SW 1271 (cell line): ENCODE data around the gene RTL9.

Experiments
- DNase-seq, 2 experiments: peaks; one replicate each; lab custom pipeline; 2025; lab: John Stamatoyannopoulos, UW

Gene RTL9

GRCh38 chrX:110341189-110342035 lies 17.2 kb upstream of the RTL9 start:
- DNase-seq: no peak

- no peak for DNase-seq
Measured at GRCh38 chrX:110346681-110347080, 12.0 kb upstream of the RTL9 start.

- no peak for DNase-seq
Measured at GRCh38 chrX:110359273-110359672, 625 bp downstream of the RTL9 start.

GRCh38 chrX:110363244-110363643 lies 4.6 kb downstream of the RTL9 start:
- no peak for DNase-seq

DNA sequence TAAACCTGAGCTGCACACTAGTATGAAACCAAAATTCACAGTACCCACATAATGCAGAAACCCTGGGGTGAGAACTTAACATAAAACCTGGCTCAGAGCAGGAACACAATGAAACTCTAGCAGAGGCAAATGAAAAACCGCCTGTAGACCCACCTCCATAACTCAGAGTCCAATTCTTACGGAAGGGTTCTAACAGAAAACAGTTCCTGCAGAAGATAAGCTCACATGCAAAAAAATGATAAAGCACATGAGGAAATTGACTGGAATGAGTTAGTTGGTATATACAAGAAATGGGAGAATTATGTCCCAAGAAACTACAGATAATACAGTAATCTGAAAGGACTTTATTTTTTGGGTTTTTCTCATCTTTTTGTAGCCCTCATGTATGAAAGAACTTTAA lies 14.7 kb downstream of the RTL9 start:
- no peak for DNase-seq

- DNase-seq: no peak
Measured at GRCh38 chrX:110374559-110374958, 15.9 kb downstream of the RTL9 start.

DNA sequence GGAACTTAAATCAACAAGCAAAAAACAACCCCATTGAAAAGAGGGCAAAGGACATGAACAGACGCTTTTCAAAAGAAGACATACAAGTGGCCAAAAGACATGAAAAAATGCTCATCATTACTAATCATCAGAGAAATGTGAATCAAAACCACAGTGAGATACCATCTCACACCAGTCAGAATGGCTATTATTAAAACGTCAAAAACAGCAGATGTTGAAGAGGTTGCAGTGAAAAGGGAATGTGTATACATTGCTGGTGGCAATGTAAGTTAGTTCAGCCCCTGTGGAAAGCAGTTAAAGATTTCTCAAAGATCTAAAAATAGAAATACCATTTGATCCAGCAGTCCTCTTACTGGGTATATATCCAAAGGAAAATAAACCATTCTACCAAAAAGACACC lies 22.6 kb downstream of the RTL9 start:
- DNase-seq: no peak

DNA sequence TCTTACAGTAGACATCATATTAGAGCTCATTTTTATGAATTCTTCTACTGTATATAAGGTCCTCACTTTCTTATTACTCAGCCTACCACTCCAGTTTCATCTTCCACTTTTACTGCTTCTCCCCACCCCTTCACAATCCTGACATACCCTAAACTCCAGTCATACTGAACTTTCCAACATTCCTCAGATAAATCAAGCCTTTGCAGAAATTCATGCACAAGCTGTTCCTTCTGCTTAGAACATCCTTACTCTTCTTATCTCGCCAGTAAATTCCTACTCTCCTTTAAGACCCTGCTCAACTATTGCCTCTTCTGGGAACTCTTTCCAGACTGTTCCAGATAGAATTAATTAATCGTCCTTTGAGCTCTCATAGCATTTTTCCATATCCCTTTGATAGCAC lies 24.8 kb downstream of the RTL9 start:
- no peak for DNase-seq

DNA sequence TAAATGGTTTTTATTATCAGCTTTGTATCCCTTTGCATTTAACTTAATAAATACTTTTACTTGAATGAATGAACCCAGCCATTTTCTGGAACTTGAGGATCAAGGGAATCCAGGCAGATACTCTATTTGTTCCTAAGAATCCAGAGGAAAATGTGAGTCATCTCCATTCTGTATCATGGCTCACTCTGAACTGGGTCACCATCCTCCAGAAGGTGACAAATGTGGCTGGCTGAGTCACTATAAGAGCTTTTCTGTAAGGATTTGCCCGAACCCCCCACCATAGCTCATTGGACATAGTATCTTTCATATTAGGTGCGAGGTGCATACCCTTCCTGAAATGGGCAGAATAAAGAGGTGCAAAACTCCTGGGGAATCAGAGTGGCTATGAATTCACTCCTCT lies 25.8 kb downstream of the RTL9 start:
- peak in 1 of 2 experiments; percentile 0 for DNase-seq

DNA sequence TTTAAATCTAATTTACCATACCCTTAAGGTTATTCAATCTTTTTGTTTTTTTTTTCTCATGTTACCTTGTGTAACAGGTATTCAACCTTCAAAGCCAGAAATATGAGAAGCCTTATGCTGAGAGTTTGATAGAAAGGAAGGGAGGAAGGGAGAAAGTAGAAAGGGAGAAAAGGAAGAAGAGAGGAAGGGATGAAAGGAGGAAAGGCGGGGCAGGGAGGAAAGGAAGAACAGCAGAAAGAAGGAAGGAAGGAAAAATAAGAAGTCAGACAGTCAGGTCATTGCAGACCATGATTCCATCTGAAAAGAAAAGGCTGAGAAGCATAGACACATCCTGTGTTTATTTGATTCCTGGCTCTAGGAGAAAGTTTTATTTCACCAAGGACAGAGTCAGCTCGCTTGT lies 30.9 kb downstream of the RTL9 start:
- DNase-seq: no peak

DNA sequence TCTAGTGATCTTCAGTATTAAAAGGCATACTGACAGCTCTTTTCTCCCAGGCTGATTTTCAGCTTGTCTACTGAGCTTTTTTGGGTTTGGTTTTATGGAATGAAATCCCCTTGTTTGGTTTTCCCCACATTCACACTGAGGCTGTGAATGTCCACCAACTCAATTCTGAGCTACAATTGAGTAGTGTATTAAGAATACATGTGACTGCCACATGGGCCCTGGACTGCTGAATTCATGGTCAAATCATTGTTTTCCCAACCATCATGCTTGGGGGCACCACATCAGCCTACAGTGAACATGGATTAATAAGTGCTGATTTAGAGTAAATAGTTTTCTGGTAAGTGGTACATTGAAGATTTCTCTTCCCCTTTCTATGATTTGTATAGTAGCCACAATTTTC lies 32.4 kb downstream of the RTL9 start:
- no peak for DNase-seq

DNA sequence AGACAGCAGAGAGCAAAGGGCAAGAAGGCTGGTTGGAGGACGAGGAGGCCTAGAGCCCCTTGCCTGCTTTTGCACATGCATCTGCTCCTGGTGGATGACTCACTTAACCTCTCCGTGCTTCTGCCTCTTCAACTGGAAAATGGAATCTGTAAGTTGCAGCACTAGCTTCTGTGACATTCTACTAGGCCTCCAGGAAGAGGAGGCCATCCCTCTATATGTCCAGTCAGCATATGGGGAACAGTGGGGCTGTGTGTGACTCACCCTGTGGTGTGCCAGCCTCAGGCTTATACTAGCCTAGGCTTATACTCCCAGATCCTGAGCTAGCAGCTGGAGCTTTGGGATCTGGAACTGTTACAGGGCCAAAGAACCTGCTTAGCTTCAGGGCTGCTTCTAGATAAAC lies 36.0 kb downstream of the RTL9 start:
- no peak for DNase-seq

GRCh38 chrX:110395877-110396276 lies 37.2 kb downstream of the RTL9 start:
- DNase-seq: no peak

DNA sequence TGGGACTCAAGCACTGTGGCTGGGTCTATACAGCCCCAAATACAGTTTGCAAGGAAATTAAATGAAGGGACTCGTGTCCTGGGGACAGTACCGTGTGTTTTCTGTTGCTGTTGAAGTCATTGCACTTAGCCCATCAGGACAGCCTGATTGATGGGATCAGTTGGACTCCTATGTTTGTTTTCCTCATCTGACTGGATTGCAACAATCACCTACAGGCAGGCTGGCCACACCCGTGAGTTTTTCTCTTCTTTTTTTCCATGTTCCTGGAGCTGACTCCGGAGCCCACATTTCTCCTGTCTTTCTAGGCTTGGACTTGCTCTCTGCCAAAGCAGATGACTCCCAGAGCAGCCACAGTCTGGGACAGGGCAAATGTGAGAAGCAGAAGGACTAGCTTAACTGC lies 38.1 kb downstream of the RTL9 start:
- no peak for DNase-seq

- no peak for DNase-seq
Measured at GRCh38 chrX:110397339-110397738, 38.7 kb downstream of the RTL9 start.

DNA sequence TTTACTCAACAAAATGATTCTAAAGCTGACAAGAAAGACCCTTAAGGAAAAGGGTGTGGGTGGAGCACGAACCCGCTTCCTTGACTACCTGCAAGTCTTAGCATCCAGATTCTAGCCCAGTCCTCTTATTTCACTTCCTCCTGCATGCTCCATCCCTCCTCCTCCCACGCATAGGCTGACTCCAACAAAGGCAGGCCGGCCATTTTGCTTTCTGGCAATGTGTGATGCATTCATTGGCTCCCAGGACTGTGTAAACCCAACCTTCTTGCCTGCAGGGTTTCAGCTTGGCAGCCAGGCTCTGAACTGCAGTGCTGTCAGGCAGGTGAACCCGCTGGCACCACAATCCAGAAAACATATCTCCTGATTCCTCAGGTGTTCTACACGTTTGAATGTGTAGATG lies 39.3 kb downstream of the RTL9 start:
- DNase-seq: no peak

DNA sequence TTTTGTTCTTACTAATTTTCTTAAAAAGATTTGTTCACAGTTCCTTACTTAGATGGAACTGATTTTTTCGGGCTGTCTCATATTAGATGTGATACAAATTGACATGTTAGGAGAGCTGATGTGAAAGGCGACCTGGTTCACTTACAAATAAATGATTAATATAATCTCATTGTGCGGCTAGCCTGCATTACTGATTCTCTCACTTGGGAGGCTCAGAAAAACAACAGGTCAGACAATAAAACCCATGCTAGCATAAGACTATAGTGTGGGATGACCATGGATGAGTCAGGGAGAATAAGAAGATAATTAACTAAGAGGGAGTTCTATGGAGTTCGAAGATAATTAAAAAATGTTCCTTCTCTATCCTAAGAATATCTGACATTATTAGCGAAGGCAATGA lies 40.8 kb downstream of the RTL9 start:
- no peak for DNase-seq

- DNase-seq: no peak
Measured at GRCh38 chrX:110399966-110400365, 41.3 kb downstream of the RTL9 start.

GRCh38 chrX:110401135-110401534 lies 42.5 kb downstream of the RTL9 start:
- DNase-seq: no peak

DNA sequence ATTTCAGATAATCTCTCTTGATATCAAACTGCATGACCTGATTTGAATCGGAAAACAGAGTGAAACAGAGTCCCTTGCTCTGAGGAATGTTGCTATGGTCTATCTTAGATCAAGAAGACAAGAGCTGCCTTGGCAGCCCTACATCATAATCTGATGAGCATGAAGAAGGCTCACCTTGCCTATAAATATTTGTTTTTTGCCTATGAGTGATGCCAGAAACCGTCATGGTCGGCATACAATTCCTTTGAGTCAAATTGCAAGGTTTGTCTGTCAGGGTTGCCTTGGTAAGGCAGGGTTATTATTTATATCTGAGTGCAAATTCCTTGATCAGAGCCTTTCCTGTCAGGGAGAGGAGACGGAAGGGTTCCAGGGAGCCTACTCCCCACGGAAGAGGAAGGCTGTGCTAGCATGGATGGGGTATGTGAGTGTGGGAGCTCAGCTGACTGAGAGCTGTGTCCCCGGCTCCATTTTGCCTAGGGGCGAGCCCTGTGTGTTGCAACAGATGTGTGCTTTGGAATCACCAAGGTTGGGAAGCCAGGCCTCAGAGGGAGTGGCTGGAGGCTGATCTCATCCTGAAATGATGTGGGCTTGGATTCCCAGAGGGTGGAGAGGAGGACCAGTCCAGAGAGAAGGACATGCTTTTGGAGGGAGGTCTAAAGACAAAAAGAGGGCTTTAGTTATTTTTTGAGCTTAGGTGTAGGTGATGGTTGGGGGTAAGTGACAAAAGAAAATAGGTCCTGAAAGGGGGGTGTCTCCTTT lies 43.6 kb downstream of the RTL9 start:
- DNase-seq: no peak

DNA sequence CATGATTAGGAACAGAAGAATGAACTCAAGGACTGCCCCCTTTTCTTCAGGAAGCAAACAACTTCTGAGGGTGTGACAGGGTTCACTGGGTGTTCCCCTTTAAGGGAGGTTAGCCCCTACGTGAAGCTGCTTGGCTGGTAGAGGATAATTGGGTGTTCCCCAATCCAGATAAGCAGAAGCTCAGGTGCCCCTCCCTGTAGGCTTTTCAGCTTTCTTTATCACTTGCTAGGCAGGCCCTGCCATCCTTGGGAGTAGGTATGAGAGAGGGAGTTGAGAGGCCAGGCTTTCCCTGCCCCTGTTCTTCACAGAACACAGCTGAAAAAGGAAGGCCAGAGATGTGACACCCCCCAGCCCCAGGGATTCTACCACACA lies 44.2 kb downstream of the RTL9 start:
- no peak for DNase-seq

GRCh38 chrX:110403441-110404238 lies 45.0 kb downstream of the RTL9 start:
- DNase-seq: no peak

GRCh38 chrX:110404376-110404775 lies 45.7 kb downstream of the RTL9 start:
- no peak for DNase-seq
